Measurements from ENCODE around the gene SLC44A5. TPM values are rescaled to one million over a fixed set of nuclear protein-coding genes. Genes with fewer than 3 reads are reported as not detected.
"Not testable (repeated sequence)": the region's sequence is repeated elsewhere in the genome, so short reads cannot be mapped to it uniquely, and the experiment has no call there.

Gene SLC44A5
- total RNA-seq, 1 experiment from 2014 or later, result 0.12 TPM

GRCh38 chr1:75520862-75521475, 89.9 kb downstream of the SLC44A5 start:
- DNase-seq (ENCODE audit: low read depth), result no peak

- DNase-seq (ENCODE audit: low read depth), result no peak
These were observed 91.1 kb downstream of the SLC44A5 start for GRCh38 chr1:75519651-75520427.

- DNase-seq (ENCODE audit: low read depth), result no peak
These were observed 92.2 kb downstream of the SLC44A5 start for GRCh38 chr1:75518686-75519085.

- DNase-seq (ENCODE audit: low read depth), result no peak
These were observed 96.6 kb downstream of the SLC44A5 start for GRCh38 chr1:75514270-75514669.

- DNase-seq (ENCODE audit: low read depth), result no peak
These were observed 103.9 kb downstream of the SLC44A5 start for GRCh38 chr1:75506976-75507375.

- DNase-seq (ENCODE audit: low read depth), result no peak
These were observed 107.5 kb downstream of the SLC44A5 start for GRCh38 chr1:75503221-75503974.

GRCh38 chr1:75502776-75503175, 108.1 kb downstream of the SLC44A5 start:
- DNase-seq (ENCODE audit: low read depth), result peak; percentile 15

- DNase-seq (ENCODE audit: low read depth), result no peak
These were observed 109.2 kb downstream of the SLC44A5 start for GRCh38 chr1:75501577-75502295.

GRCh38 chr1:75492011-75492410, 118.9 kb downstream of the SLC44A5 start:
- DNase-seq (ENCODE audit: low read depth), result no peak

GRCh38 chr1:75487399-75487798, 123.5 kb downstream of the SLC44A5 start:
- DNase-seq (ENCODE audit: low read depth), result no peak

GRCh38 chr1:75484789-75485188, 126.1 kb downstream of the SLC44A5 start:
- DNase-seq (ENCODE audit: low read depth), result no peak

GRCh38 chr1:75482951-75483350, 128.0 kb downstream of the SLC44A5 start:
- no peak for DNase-seq (ENCODE audit: low read depth)

- DNase-seq (ENCODE audit: low read depth), result not testable (repeated sequence)
These were observed 134.4 kb downstream of the SLC44A5 start for GRCh38 chr1:75476486-75476885.

- DNase-seq (ENCODE audit: low read depth), result no peak
These were observed 135.2 kb downstream of the SLC44A5 start for GRCh38 chr1:75475696-75476095.

GRCh38 chr1:75472971-75473603, 137.8 kb downstream of the SLC44A5 start:
- no peak for DNase-seq (ENCODE audit: low read depth)

- DNase-seq (ENCODE audit: low read depth), result no peak
These were observed 138.6 kb downstream of the SLC44A5 start for GRCh38 chr1:75472089-75472970.

GRCh38 chr1:75471252-75471651, 139.7 kb downstream of the SLC44A5 start:
- no peak for DNase-seq (ENCODE audit: low read depth)

- no peak for DNase-seq (ENCODE audit: low read depth)
These were observed 140.5 kb downstream of the SLC44A5 start for GRCh38 chr1:75470448-75470847.

- no peak for DNase-seq (ENCODE audit: low read depth)
These were observed 141.2 kb downstream of the SLC44A5 start for GRCh38 chr1:75469586-75470173.

- no peak for DNase-seq (ENCODE audit: low read depth)
These were observed 149.0 kb downstream of the SLC44A5 start for GRCh38 chr1:75461808-75462325.

Measured in RPMI7951 (cell line).